Myocyte (in vitro differentiated cells): ENCODE data around the gene PRSS27. TPM values are rescaled to one million over a fixed set of nuclear protein-coding genes. Genes with fewer than 3 reads are reported as not detected.
A peak's percentile ranks its signal among the peaks of the same experiment; 100 is the strongest.
"Not testable (repeated sequence)": the region's sequence is repeated elsewhere in the genome, so short reads cannot be mapped to it uniquely, and the experiment has no call there.

Experiments used
- DNase-seq: peaks from one replicate; pipeline ENCODE4 v3.0.0-alpha.2; 2012; ENCODE audit warnings: low read depth
- total RNA-seq: library from RNA; depleted of rRNA; stranded (reverse); fragments of >200 nt; gene quantifications from 2 replicates; pipeline ENCODE4 v1.2.3, GENCODE V29; 2014

Gene PRSS27
- total RNA-seq, 1 donor from 2014 or later = 0.62 TPM

DNA sequence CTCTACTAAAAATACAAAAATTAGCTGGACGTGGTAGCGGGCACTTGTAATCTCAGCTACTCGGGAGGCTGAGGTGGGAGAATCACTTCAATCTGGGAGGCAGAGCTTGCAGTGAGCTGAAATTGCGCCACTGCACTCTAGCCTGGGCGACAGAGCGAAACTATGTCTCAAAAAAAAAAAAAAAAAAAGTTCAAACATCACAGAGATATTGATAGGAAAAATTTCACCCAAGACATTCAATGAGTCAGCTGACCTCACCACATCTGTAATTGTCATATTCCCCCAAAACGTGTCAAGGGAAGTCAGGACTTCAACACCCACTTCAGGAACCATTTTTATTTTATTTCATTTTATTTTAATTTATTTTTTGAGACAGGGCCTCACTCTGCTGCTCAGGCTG lies 8.0 kb upstream of the PRSS27 start:
- DNase-seq = no peak

GRCh38 chr16:2726923-2727322 lies 6.9 kb upstream of the PRSS27 start:
- no peak for DNase-seq

DNA sequence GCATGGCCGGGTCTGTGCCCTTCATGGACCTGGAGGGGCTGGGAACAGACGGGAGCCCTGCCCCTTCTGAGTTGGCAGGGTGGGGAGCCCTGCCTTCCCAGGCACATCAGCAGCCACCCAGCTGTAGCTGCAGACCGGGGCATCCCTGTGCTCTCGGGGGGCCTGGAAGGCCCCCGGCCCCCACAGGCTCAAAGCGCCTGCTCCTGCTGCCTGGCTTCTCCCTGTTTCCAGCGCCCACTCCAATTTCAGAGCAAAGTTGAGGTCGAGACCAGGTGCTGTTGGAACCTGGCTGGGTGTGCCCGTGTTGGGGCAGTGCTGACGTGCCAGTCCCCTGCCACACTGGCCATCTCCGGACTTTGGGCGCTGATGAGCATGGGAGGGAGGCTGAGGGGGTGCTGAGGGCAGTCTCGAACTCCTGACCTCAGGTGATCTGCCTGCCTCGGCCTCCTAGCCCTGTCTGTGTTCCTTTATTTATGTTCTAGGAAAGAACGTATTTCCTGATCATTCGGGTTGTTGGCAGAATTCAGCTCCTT lies 4.9 kb upstream of the PRSS27 start:
- DNase-seq = no peak

GRCh38 chr16:2724088-2724676 lies 4.2 kb upstream of the PRSS27 start:
- DNase-seq = no peak

DNA sequence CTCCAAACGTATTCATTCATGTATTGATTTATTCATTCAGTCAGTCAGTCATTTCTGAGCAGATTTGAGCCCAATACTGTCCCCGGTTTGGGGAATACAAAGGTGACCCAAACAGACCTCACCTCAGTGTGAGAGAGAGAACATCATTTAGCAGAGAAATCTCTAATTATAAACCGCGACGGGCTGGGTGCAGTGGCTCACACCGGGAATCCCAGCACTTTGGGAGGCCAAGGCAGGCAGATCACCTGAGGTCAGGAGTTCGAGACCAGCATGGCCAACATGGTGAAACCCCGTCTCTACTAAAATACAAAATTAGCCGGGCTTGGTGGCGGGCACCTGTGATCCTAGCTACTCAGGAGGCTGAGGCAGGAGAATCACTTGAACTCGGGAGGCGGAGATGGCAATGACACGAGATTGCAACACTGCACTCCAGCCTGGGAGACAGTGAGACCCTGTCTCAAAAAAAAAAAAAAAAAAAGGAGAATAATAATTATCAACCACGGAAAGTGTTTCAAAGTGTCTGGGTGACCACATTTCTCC lies 1.7 kb upstream of the PRSS27 start:
- DNase-seq = not testable (repeated sequence)

DNA sequence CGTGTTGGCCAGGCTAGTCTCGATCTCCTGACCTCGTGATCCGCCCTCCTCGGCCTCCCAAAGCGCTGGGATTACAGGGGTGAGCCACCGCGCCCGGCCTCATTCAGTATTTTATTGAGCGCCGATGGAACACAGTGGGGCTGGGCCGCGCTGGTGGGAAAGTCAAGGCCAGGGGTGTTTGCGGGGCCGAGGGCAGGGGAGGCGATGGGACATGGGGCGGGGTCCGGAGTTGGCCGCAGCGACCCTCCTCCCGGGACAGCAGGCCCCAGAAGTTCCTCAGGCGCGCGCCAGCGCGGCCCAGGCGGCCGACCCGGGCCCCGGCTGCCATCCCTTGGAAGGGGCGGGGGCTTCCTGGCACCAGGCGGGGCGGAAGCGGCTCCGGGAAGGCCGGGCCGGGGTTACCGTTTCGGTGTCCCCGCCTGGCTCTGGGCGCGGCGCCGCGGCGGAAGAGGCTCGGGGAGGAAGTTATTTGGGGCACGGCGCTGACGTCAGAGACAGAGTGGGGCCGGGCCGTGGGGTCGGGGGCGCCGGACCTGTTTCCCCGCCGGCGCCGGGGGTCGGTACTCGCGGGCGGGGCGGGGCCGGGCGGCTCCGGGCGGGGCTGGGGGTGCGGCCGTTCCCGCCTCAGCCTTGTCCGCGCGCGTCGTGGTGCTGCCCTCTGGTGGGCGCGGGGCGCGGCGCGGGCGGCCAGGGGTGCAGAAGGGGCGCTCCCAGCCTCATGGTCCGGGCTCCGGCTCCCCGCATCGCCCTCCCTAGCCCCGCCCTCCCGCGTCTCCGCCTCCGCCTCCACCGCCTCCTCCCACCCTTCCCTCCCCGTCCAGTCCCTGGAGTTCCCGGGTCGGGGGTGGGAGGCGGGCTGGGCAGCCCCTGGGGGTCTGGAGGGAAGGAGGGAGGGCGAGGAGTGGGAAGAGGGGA lies 952 bp upstream of the PRSS27 start:
- DNase-seq = peak; percentile 83

DNA sequence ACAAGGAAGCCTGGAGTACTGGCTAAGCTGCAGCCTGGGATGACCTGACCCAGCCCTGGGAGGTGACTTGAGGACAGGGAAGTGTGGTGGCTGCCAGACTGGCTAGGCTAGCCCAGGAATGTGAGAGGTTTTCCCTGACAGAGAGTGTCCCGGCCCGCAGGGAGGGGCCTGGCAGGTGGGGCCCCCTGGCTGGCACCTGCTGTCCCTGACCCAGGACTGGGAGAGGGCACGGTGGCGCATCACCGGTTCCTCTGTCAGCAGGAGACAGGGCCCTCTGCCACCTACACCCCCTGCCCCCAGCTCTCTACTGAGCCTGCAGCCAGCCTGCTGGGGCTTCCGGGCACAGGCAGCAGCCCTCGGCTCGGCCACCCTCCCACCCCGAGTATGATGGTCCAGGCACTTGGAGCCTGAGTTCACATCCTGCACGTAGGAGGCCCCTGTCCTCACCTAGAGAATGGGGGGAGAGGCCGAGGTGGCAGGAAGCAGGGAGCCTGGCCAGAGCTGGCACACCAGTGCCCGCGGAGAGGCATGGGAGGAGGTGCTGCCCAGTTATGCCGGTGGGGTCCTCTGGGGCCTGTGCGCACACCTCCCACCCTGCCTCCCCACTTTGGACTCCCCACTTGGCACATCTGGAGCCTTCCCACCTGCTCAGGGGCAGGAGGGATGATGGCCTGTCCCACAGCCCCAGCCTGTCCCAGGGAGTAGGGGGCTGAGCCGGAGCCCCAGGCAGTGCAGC lies 528 bp downstream of the PRSS27 start:
- peak; percentile 80 for DNase-seq

GRCh38 chr16:2717383-2718263 lies 2.4 kb downstream of the PRSS27 start:
- no peak for DNase-seq

DNA sequence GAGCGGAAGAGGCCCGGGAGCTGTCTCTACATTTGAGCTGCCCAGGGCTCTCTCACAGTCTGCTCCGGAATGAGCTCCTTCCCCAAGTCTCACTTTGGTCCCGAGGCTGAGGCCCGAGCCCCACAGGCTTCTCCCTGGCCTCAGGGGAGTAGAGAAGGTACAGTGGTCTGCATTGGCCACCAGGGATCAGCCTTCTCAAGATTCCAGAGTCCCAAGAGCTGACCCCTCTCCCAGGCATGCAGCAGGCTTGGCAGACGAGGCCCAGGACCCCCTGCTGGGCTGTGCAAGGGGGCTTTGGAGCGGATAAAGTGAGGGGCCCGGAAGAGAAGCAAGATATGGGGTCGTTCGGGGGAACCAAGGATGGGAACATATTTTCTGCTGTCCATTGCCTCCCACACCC lies 3.1 kb downstream of the PRSS27 start:
- DNase-seq = no peak

GRCh38 chr16:2715966-2716885 lies 3.8 kb downstream of the PRSS27 start:
- no peak for DNase-seq

DNA sequence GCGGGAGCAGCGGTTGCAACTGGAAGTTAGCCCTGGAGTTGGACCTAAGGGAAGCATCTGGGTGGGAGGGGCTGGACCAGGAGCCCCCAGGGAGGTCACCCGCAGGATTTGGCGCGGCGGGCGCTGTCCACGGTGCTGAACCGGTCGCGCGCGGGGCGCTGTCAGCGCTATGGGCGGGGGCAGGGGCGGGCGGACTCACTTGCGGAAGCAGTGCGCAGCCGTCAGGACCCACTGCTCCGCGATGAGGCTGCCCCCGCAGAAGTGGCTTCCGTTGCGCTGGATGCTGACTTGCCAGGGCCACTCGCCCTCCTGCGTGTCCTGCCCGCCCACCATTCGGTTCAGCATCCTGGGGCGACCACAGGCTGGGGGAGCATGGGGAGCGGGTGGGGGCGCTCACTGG lies 4.5 kb downstream of the PRSS27 start:
- peak; percentile 52 for DNase-seq

GRCh38 chr16:2715064-2715463 lies 5.0 kb downstream of the PRSS27 start:
- no peak for DNase-seq

DNA sequence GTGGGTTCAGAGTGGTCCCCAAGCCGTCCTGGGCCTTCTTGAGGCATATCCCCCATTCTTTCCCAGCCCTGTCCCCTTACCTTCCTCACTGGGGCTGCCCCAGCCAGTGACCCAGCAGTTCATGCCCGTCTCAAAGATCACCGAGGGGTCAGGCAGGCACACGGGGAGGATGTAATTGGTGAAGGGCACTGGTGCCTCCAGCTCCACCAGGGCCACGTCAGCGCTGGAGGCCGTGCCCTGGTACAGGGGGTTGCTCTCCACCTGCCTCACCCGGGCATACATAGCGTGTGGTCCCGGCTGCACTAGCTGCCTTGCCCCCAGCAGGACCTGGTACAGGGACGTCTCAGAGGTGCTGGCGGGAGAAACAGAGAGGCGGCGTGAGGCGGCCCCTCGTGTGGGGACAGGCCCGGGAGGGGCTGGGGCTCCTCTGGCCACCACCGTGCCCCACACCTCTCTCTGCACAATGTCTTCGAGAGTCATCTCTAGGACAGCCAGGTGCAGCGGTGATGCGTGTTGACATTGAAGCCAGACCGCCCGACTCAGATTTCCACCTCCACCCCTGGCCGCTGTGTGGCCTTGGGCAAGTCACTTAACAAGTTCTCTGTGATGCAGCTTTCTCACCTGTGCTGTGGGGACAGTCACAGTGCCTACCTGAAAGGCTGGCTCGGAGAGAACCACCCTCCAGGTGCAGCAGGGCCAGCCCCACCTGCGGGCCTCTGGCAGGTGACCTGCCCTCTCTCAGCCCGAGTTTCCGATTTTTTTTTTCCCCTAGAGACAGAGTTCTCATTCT lies 5.8 kb downstream of the PRSS27 start:
- DNase-seq = no peak

- no peak for DNase-seq
These were observed 6.5 kb downstream of the PRSS27 start for GRCh38 chr16:2713523-2713922.

DNA sequence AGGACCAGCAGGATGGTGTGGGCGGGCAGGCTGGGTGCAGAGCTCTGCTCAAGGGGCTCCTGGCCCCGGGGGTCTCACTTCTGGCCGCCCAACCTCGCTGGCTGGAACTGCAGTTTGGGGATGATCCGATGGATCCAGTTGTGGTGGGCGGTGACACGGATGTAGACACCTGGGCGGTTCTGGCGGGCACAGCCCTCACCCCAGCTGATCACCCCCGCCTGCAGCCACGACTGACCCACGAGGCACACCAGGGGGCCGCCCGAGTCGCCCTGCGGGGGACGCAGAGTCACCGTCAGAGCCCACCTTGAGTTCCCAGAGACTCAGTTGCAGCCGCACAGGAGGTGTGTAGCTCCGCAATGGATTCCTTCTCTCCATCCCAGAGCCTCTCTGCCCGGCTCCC lies 7.5 kb downstream of the PRSS27 start:
- DNase-seq = no peak

GRCh38 chr16:2712063-2712441 lies 8.0 kb downstream of the PRSS27 start:
- DNase-seq = no peak

DNA sequence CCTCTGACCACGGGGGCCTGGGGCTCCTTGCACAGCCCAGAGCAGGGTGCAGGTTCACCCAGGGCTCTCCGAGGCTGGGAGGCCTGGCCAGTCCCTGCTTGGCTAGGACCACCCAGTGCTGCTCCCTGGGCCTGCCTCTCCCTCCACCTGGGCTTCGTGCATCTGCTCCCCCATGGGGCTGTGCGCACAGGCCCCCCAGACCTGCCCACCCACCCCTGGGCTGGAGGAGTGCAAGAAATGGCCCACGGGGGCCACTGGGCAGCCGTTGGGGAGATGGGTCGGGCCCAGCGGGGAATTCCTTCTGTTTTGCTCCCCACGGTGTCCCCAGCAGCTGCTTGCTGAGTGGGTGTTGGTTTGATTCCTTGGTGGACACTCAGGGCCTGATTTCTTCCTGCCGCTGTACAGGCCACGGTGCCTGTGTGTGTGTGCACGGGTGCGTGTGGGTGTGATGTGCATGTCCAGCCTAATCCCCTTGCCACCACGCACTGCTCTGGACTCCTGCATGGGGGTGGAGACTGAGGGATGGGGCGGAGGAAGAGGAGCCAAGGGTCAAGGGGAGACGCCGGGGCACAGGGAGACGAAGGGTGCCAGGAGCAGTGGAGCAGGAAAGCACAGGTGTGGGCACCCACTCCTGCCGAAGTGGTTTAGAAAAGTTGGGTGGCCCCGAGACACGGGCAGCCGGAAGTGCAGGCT lies 8.5 kb downstream of the PRSS27 start:
- DNase-seq = no peak

DNA sequence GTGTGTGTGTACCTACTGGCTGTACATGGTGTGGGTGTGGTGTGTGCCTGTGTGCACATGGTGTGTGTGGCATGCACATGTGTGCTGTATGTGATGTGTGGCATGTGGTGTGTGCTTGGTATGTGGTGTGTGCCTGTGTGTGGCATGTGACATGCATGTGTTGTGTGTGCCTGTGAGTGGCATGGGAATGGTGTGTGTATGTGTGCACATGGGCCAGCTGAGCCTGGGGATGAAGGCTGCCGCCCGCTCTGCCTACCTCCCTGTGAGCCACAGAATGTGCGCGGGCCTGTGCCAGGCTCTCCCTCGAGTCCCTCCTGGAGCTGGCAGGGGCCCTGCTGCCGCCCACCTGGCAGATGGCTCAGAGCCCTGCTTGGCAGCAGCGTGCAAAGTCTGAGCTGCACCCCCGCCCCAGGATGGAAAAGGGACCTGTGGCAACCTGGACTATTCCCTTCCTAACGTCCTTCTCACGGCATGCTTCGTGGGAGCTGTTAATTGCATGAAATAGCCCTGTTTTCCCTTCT lies 9.3 kb downstream of the PRSS27 start:
- DNase-seq = no peak
